HFFc6 (cell line): Measurements from ENCODE around the gene PKD1L1. TPM values are rescaled to one million over a fixed set of nuclear protein-coding genes. Genes with fewer than 3 reads are reported as not detected.
A peak's percentile ranks its signal among the peaks of the same experiment; 100 is the strongest.
"Not testable (repeated sequence)": the region's sequence is repeated elsewhere in the genome, so short reads cannot be mapped to it uniquely, and the experiment has no call there.

Source experiments
- DNase-seq: peaks from one replicate; pipeline ENCODE4 v3.0.0-alpha.2; 2018
- H3K27ac Mint-ChIP-seq: 2 replicates; pipeline ENCODE4 v1.8.0; 2020; ENCODE audit warnings: mild to moderate bottlenecking, mixed read lengths
- H3K27me3 Mint-ChIP-seq: 2 replicates; pipeline ENCODE4 v1.8.0; 2021; ENCODE audit warnings: mild to moderate bottlenecking, moderate library complexity, mixed read lengths; ENCODE audit not compliant: insufficient read depth
- H3K36me3 Mint-ChIP-seq: 2 replicates; pipeline ENCODE4 v1.8.0; 2021; ENCODE audit warnings: low read depth, mixed read lengths
- H3K4me1 Mint-ChIP-seq: 2 replicates; pipeline ENCODE4 v1.8.0; 2020; ENCODE audit warnings: low read depth, mixed read lengths
- H3K4me3 Mint-ChIP-seq: 2 replicates; pipeline ENCODE4 v1.8.0; 2020; ENCODE audit warnings: mild to moderate bottlenecking, moderate library complexity, mixed read lengths
- H3K9me3 Mint-ChIP-seq: 2 replicates; pipeline ENCODE4 v1.8.0; 2020; ENCODE audit warnings: mild to moderate bottlenecking, mixed read lengths
- CTCF ChIP-seq: fragments of 200-600 bp; sonication (generic); IDR thresholded peaks from 2 replicates; pipeline ENCODE4 v1.5.0; 2021; ENCODE audit warnings: antibody characterized with exemption, mild to moderate bottlenecking
- long read RNA-seq: library from polyadenylated mRNA; unstranded; transcript quantifications from one replicate; pipeline ENCODE4 v2.0.0, GENCODE V29; 2019
- total RNA-seq, 6 experiments: library from RNA; stranded (reverse); fragmentation: NEBNext Ultra II Directional; extraction: Animal tissue kit (Norgen Biotek cat#: 25700); gene quantifications; 2 replicates in 1 of 6; 3 replicates in 5 of 6; pipeline ENCODE4 v1.2.3, GENCODE V29; 2021

PKD1L1 gene
- under 1 TPM in 2 of 6 experiments, not detected in 4; 0.03 to 0.14 TPM for total RNA-seq
- long read RNA-seq, partial matches to known transcripts: 0 of 2 reads
- long read RNA-seq, other reads (novel, unspliced or antisense): 2 of 2 reads

- H3K27ac Mint-ChIP-seq: no peak within 1 kb of the TSS; the same call in 1 of the 2 replicates
- peaks cover 3% of the 10 kb centered on the region; the same call in 1 of the 2 replicates for H3K27me3 Mint-ChIP-seq
- DNase-seq: no peak
- TF ChIP-seq CTCF: no peak
- H3K4me3 Mint-ChIP-seq: no peak within 1 kb of the TSS
- no peaks in the 10 kb centered on the region for H3K36me3 Mint-ChIP-seq
- H3K9me3 Mint-ChIP-seq: no peaks in the 10 kb centered on the region
- H3K4me1 Mint-ChIP-seq: peaks cover 26% of the 10 kb centered on the region
These were observed at the start of gene PKD1L1 for GRCh38 chr7:47948141-47948790. Gene PKD1L1 (minus strand): TSS chr7:47948466. CDS start chr7:47948440, 26 bp downstream.

GRCh38 chr7:47992446-47992845 is 44.2 kb upstream of the PKD1L1 start:
- no peak for DNase-seq
- H3K36me3 Mint-ChIP-seq: peaks cover 4% of the 10 kb centered on the region; the same call in 1 of the 2 replicates
- H3K4me1 Mint-ChIP-seq: peaks cover 18% of the 10 kb centered on the region
- peaks cover 1% of the 10 kb centered on the region; the same call in 1 of the 2 replicates for H3K27me3 Mint-ChIP-seq
- H3K4me3 Mint-ChIP-seq: peak overlapping the region; percentile 91
- TF ChIP-seq CTCF: no peak
- H3K9me3 Mint-ChIP-seq: no peaks in the 10 kb centered on the region
- H3K27ac Mint-ChIP-seq: peak overlapping the region; percentile 83

GRCh38 chr7:47991741-47992311 is 43.6 kb upstream of the PKD1L1 start:
- DNase-seq: peak; percentile 28
- TF ChIP-seq CTCF: peak; percentile 74
- no peaks in the 10 kb centered on the region for H3K9me3 Mint-ChIP-seq
- peaks cover 1% of the 10 kb centered on the region; the same call in 1 of the 2 replicates for H3K27me3 Mint-ChIP-seq
- H3K4me3 Mint-ChIP-seq: peak overlapping the region; percentile 91
- peak overlapping the region; percentile 83 for H3K27ac Mint-ChIP-seq
- H3K36me3 Mint-ChIP-seq: peaks cover 4% of the 10 kb centered on the region; the same call in 1 of the 2 replicates
- H3K4me1 Mint-ChIP-seq: peaks cover 18% of the 10 kb centered on the region

GRCh38 chr7:47991270-47991669 is 43.0 kb upstream of the PKD1L1 start:
- H3K36me3 Mint-ChIP-seq: peaks cover 4% of the 10 kb centered on the region; the same call in 1 of the 2 replicates
- peaks cover 1% of the 10 kb centered on the region; the same call in 1 of the 2 replicates for H3K27me3 Mint-ChIP-seq
- DNase-seq: no peak
- no peaks in the 10 kb centered on the region for H3K9me3 Mint-ChIP-seq
- TF ChIP-seq CTCF: no peak
- H3K4me3 Mint-ChIP-seq: peak overlapping the region; percentile 91
- H3K4me1 Mint-ChIP-seq: peaks cover 18% of the 10 kb centered on the region
- H3K27ac Mint-ChIP-seq: peak overlapping the region; percentile 83; the same call in 1 of the 2 replicates

- no peak overlapping the region for H3K4me3 Mint-ChIP-seq
These were observed 42.3 kb upstream of the PKD1L1 start for GRCh38 chr7:47990592-47990991.

GRCh38 chr7:47989607-47990400 is 41.5 kb upstream of the PKD1L1 start:
- H3K27ac Mint-ChIP-seq, H3K36me3 Mint-ChIP-seq, DNase-seq, H3K9me3 Mint-ChIP-seq, H3K4me3 Mint-ChIP-seq, H3K27me3 Mint-ChIP-seq: not testable (repeated sequence)
- peaks cover 18% of the 10 kb centered on the region for H3K4me1 Mint-ChIP-seq

More at GRCh38 chr7:47990592-47990991, 42.3 kb upstream of the PKD1L1 start:
- Mint-ChIP-seq H3K36me3 (peaks cover 4% of the 10 kb centered on the region; the same call in 1 of the 2 replicates), H3K9me3 (no peaks in the 10 kb centered on the region), H3K27ac (no peak overlapping the region), H3K4me1 (peaks cover 18% of the 10 kb centered on the region), H3K27me3 (peaks cover 1% of the 10 kb centered on the region; the same call in 1 of the 2 replicates)
- no peak for TF ChIP-seq CTCF
- DNase-seq: no peak
